Measurements from ENCODE around the gene MXD4. TPM values are rescaled to one million over a fixed set of nuclear protein-coding genes. Genes with fewer than 3 reads are reported as not detected.
"Not testable (repeated sequence)": the region's sequence is repeated elsewhere in the genome, so short reads cannot be mapped to it uniquely, and the experiment has no call there.

Gene MXD4
- polyA plus RNA-seq, 3 donors, result 21.7 to 99.8 (median 53.5) TPM

DNA sequence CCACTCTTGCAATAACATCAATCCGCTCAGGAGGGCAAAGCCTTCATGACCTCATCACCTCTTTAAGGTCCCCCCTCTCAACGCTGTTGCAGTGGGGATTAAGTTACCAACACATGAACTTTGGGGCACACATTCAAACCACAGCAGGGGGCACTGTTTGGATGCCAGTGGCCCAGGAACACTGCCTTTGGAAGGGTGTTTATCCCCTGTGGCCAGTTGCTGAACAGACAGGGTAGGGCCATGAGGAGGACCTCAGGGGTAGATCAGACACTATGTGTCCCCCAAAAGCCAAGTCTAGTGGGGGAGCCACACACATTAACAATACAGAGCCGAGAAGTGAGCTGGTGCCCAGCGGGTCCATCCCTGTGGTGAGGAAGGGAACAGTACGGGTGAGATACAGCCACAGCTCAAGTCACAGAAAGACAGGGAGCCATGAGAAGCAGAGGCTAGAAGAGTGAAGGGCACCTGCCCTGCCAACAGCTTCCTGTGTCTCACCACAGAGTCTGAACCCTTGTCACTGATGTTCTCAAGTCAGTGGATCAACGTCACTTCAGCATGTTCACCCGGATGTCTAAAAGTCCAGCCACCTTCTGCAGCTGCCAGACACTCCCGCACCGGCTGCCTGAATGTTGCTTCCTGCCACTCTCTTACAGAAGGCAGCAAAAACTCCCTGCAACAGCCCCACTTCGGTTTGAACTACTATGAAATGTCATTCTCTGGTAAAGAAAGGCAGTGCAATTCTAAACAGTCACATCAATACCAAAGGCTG, 19.9 kb upstream of the MXD4 start:
- 47 to 78% (median 63%) methylated on average over 10 of the region's 10 CpGs for WGBS, 3 donors
- H3K27ac ChIP-seq (ENCODE audit: low read depth, low read length), result no peak overlapping the region

DNA sequence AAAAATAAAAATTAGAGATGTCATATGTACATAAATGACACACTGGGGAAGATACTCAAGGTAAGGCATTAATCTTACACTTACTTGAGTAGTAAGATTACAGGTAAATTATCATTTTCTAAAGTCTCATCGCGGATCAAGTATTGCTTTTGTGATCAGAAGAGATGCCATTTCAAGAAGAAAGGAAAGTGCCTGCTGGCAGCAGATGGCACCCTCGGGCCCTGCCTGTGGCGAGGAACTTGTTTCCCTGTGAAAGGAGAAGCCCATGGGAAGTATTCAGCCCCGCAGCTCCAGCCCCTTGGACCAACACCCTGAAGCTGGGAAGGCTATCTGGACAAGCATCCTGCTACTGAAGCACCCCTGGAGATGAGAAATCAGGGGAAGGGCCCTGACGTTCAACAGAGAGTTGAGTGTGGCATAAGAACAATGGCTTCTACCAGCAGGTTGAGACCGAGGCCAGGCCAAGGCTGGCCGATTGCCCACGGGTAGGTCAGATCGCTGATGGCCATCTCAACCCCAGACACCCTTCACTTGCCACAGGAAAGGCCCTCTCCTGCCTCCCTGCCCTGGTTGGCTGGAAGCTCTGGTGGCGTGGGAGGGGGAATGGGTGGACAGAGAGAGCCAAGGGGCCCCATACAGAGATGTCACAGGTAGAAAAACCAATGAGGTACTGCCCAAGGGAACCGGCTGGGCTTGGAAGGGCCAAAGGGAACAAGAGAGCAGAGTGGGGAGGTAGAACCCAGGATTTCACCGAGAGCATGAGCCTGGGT, 18.8 kb upstream of the MXD4 start:
- 74 to 88% (median 87%) methylated on average over 13 of the region's 13 CpGs for WGBS, 3 donors
- no peak overlapping the region for H3K27ac ChIP-seq (ENCODE audit: low read depth, low read length)

DNA sequence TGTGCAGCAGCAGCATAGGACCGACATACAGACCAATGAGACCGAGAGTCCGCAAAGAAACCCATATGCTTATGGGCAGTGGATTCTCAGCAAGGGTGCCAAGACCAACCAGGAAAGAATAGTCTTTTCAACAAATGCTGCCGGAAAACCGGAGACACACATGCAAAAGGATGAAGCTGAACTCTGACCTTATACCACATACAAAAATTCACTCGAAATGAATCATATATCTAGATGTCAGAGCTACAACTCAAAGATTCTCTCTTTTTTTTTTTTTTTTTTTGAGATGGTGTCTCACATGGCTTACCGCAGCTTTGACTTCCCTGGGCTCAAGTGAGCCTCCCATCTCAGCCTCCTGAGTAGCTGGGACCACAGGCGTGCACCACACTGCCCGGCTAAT, 16.0 kb upstream of the MXD4 start:
- no peak overlapping the region for H3K27ac ChIP-seq (ENCODE audit: low read depth, low read length)
- WGBS, 3 donors, result 93 to 97% (median 96%) methylated on average over 9 of the region's 9 CpGs

DNA sequence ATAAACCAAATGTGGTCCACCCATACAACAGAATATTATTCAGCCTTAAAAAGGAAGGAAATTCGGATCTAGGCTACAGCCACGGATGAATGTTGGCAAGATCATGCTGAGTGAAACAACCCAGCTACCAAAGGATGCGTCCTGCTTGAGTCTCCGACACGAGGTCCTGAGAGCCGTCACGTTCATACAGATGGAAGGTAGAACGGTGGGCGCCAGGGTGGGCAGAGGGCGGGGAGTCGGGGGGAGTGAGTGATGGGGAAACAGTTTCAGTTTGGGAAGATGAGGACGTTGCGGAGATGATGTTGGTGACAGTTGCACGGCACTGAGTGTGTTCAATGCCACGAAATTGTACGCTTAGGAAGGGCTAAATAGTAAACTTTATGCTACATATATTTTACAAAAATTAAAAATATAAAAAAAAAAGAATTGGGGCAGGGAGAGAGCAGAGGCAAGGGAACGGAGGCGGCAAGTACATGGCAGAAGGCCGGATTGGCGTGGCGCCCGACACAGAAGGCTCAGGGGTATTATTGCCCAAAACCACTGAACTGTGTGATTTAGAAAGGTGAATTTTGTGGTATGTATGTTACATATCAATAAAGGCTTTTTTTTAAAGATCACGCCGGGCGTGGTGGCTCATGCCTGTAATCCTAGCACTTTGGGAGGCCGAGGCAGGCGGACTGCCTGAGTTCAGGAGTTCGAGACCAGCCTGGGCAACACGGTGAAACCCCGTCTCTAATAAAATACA, 14.8 kb upstream of the MXD4 start:
- no peak overlapping the region for H3K27ac ChIP-seq (ENCODE audit: low read depth, low read length)
- 94 to 96% (median 95%) methylated on average over 30 of the region's 30 CpGs for WGBS, 3 donors

DNA sequence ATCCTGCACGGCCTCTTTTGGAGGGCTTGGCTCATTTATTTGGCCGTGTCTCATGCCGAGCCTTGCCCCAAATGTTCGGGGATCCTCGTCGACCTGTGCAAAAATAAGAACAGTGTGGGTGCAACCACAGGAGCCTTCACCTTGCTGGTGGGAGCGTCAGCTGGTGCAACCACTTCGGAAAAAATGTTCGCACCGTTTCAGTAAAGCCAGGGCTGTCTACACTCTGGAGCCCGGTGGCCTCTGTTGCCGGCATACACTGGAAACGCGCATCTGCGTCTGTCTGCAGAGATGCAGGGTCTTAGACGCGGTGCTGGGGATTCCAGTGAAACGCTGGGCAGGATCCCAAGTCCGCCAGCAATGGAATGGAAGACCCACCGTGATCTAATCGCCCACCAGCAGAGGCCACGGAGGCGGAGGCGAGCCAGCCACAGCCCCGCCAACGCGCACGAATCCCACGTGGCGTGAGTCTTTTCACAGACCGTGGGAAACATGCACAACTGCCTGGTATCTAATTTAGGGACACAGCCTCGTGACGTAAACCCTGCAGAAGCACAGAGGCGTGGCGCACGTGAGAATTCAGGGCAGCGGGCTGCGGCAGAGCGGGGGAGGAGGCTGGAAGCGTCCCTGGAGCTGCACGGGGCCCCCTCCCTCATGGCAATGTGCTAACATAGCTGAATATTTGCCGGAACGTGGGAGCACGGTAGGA, 13.8 kb upstream of the MXD4 start:
- no peak overlapping the region for H3K27ac ChIP-seq (ENCODE audit: low read depth, low read length)
- WGBS, 3 donors, result 94 to 95% (median 94%) methylated on average over 44 of the region's 44 CpGs

DNA sequence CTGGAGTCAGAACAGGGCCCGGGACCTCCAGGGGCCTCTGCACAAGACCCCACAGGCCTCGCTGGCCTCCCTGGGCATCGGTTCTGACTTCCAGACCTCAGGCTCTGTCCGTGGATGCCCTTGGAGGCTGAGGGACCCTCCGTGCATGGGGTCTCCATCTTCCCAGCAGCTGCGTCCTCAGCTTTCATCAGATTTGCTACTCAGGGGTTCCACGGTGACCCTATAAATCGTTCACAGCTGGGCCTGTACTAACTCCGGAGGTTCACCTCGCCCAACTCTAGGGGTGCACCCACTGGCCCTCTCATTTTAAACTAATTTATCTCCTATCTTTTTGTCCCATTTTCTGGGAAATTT, 13.1 kb upstream of the MXD4 start:
- H3K27ac ChIP-seq (ENCODE audit: low read depth, low read length), result not testable (repeated sequence)
- WGBS, 3 donors, result 94 to 95% (median 95%) methylated on average over 7 to 10 of the region's 10 CpGs

DNA sequence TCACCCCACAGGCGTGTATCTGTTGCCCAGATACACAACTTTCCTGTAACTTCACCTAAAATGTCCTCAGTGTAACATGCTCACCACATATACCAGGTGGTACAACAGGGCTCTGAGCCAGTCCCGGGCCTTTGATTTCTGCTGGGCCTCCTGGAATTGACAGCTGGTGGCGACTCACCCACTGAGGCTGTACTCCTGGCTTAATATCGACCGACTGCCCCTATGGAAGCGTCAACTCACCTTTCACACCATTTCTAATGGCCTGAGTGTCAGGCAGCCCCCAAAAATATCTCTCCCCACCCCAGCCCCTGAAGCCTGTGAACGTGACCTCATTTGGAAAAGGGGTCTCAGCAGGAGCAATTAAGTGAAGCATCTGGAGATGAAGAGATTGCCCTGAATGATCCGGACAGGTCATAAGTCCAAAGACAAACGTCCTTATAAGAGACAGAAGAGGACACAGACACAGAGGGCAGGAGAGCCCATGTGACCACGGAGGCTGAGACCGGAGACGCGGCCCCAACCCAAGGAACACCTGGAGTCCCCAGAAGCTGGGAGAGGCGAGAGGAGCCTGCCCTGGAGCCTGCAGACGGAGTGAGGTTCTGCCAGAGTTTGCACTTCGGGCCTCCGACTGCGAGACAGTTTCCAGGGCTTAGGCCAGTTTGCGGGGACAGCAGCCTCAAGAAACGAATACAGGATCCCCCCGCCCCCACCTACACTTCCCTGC, 12.6 kb upstream of the MXD4 start:
- no peak overlapping the region for H3K27ac ChIP-seq (ENCODE audit: low read depth, low read length)
- WGBS, 3 donors, result 90 to 92% (median 90%) methylated on average over 21 of the region's 21 CpGs

DNA sequence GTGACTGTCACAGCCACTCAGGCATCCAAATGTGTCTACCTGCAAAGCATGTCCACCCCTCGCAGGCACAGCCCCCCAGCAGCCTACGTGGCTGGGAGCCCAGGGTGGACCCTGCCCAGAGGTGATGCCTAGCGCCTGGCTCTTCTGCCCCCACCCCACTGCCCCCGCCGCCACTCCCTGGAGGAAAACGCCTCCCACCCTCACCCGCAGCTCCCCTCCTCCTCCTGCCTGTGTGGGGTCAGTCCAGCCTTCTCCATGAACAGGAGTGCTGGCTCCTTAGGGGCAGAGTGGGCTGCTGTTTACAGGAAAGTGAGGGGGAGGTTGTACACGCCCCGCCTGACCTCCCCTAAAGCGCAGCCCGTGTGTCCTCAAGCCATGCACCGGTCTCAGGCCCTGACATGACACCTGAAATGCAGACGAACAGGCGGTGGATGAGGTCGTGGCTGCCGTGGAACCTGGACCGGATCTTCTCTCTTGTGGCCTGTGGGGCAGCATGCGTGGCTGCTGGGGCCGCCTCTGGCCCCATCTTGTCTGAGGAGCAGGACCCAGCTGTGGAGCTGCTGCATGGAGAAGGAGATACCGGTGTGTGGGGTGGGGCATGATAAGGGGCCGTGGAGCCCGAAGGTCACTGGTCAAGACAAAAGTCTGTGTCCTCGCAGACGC, 11.9 kb upstream of the MXD4 start:
- no peak overlapping the region for H3K27ac ChIP-seq (ENCODE audit: low read depth, low read length)
- WGBS, 3 donors, result 81 to 86% (median 84%) methylated on average over 23 to 24 of the region's 24 CpGs

DNA sequence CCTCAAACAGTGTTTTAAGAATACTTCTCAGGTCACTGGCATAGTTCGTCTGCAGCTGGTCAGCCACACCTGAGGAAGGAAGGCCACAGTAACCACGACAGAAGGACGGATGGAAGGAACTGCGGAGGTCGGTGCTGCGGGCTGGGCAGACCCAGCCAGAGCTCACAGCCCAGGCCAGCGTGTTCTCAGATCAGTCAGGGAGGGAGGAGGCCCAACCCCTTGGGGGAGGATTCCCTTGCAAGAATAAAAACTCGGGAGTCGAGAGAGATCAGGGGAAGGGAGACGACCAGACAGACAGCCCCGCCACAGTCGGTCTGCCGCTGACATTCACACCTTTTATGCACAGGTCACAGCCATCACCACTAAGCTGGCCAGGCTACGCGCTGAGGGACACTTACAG, 11.3 kb upstream of the MXD4 start:
- 67 to 79% (median 70%) methylated on average over 15 of the region's 15 CpGs for WGBS, 3 donors

DNA sequence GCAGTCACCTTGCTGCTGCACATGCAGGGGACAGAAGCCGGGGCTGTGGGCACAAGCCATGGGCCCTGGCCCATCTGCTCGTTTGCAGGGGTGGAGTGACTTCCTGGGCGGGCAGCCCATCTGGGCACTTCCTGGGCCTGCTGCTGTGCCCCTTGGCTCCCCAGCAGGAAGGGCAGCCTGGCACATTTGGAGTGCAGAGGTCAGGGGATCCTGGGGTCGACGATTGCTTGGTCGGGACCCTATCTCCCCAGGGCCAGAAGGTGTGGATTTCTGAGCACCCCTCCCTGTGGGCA, 10.9 kb upstream of the MXD4 start:
- no peak overlapping the region for H3K27ac ChIP-seq (ENCODE audit: low read depth, low read length)
- 79 to 91% (median 80%) methylated on average over 6 of the region's 6 CpGs for WGBS, 3 donors

More for the DNA sequence above, 11.3 kb upstream of the MXD4 start:
- no peak overlapping the region for H3K27ac ChIP-seq (ENCODE audit: low read depth, low read length)

DNA sequence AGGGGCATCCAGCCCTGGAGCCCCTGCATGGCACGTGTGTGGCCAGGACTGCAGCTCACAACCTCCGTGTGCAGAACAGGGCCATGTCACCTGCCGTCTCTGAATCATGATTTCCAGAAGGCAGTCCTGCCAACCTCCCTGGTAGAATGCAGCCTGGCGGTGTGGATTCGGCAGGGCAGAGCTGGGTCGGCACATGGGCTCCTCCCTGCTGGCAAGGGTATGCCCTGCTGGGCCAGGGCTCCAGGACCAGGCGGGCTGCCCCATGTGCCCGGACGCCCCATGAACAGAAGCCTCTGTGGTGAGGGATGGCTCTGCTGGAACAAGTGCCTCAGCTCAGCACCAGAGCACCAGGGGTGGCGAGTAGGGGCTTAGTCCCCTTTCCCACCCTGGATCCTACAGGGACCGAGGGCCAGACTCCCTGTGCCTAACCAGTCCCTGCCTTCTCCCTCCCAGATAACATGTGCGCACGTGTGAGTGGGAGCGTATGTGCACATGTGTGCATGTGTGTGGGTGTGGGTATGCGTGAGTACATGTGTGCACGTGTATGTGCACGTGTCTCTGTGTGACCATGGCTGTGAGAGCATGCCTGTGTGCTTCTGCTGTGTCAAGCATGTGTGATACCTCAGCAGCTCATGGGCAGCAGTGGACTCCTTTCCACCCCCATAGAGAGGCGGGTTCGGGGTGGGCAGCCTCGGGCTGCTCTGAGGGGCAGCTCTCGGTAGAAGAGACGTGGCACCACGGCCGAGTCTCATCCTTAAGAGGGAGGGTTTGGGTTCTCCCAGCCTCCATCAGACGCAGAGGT, 10.3 kb upstream of the MXD4 start:
- 91 to 95% (median 93%) methylated on average over 25 of the region's 25 CpGs for WGBS, 3 donors
- H3K27ac ChIP-seq (ENCODE audit: low read depth, low read length), result no peak overlapping the region

DNA sequence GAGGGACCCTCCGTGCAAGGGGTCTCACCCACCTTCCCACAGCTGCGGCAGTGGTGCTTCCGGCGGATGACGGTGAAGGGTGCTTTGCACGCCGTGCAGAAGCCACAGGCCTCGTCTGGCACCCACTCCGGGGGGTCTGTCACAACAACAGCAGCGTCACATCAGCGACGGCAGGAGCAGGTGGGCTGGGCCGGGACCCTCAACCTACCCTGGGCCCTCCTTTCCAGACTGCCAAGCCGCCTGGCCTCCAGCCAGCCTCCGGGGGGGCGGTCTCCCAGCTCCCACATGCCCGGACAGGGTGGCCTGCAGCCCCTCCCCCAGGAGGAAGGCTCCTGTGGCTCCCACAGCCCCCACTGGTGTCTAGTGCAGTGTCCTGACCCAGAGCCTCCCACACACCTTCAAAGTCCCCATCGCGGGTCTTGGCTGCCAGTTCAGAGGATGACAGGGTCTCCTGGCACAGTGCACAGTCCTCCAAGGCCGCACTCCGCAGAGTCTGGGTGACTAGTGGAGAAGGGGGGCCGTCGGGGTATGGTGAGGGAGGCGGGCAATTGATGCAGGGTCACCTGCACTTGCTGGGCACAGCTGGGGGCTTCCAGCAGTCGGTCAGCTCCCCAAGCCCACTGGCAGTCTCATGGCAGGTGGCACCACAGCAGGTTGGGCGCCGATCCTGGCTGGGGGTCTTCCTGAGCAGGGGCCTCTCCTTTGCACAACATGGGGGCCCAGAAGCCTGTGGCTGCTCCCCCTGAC, 9.5 kb upstream of the MXD4 start:
- 82 to 92% (median 88%) methylated on average over 26 to 27 of the region's 27 CpGs for WGBS, 3 donors

DNA sequence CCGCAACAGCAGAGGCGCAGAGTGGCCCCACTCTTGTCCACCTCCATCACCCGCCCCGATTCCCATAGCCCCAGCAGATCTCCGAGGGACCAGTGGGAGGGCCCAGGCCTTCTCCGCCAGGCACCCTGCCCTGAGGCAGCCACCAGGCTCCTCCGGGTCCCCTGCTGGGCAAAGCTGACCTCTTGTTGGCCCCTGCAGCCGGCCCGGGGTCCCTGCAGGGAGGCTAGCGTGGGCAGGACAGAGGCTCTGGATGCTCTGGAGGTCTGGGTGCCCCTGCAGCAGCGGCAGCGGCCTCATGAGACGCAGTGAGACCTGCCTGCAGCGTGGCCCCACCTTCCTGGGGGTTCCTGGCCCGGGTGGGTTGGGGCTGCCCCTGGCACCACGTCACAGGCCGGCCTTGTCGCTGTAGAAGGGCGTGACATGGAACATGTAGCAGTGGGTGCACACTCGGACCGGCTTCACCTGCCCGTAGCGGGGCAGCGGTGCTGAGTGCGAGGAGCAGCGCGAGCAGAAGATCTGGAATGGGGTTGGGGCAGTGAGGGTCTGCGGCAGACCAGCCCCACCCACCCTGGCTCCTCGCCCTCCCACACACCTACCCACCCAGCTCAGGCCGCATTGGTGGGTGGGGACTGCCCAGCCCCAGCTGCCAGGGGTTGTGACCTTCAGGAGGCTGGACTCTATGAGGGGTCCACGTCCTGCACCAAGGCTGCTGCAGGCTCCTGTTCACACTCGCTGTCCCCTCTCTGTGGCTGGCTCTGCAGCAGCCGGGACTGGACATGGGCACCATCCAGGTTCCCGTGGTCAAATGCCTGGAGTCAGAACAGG, 8.6 kb upstream of the MXD4 start:
- no peak overlapping the region for H3K27ac ChIP-seq (ENCODE audit: low read depth, low read length)
- WGBS, 3 donors, result 91 to 92% (median 92%) methylated on average over 32 to 34 of the region's 34 CpGs

More for the DNA sequence above, 9.5 kb upstream of the MXD4 start:
- H3K27ac ChIP-seq (ENCODE audit: low read depth, low read length), result no peak overlapping the region

DNA sequence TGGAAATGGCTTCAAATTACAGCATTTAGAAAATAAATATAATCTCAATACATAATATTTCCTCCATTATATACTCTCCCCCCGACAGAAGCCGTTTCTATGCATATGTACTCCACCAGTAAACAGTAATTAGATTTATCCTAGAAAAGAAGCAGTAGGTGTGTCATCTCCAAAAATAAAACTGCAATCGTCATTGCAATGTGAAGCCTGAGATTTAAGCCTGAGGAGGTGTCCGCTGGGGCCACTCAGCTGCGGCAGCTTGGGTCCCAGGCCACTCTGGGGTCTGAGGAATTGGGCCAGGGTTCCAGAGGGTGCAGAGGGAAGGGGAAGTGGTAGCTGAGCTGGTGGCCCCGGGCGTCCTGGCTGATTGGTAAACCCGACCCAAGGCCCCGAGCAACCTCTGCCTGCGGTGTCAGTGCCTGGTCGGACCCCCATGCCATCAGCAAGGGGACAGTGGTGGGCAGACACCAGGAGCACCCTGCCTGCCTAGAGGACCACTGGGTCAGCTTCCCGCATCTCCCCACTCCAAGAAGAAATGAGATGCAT, 7.8 kb upstream of the MXD4 start:
- WGBS, 3 donors, result 77 to 91% (median 82%) methylated on average over 12 of the region's 12 CpGs

DNA sequence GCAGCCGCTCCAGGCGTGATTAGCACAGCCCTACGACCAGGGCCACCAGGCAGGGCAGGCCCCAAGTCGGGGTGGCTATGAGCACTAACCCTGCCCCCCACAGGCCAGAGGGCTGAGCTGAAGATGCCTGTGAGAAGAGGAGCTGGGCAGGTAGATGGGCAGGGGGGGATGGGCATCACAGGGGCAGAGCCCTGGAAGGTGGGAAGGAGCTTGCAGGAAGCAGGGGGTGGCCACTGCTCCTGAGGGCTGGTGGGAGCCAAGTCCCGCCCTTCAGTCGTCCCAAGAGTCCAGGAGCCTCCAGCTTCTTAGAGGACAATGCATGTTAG, 7.3 kb upstream of the MXD4 start:
- H3K27ac ChIP-seq (ENCODE audit: low read depth, low read length), result no peak overlapping the region
- WGBS, 3 donors, result 74 to 83% (median 79%) methylated on average over 6 of the region's 6 CpGs

More for the DNA sequence above, 7.8 kb upstream of the MXD4 start:
- H3K27ac ChIP-seq (ENCODE audit: low read depth, low read length), result no peak overlapping the region

Data from adipose tissue (tissue), 3 donors.